MM.1S (cell line): Measurements from ENCODE around the gene NDUFAF2.

Experiments used
- CTCF ChIP-seq: fragments of 300-600 bp; sonication (generic); IDR thresholded peaks from 2 replicates; pipeline ENCODE4 v1.5.1; 2016; ENCODE audit warnings: antibody characterized with exemption, low read length, mixed read lengths
- EZH2 ChIP-seq: fragments of 300-600 bp; sonication (generic); optimal IDR thresholded peaks from 2 replicates; pipeline ENCODE3; 2017; ENCODE audit warnings: low read depth, mild to moderate bottlenecking, antibody characterized with exemption, low read length, mixed read lengths
- EZH2phosphoT487 ChIP-seq: fragments of 300-600 bp; sonication (generic); IDR thresholded peaks from 2 replicates; pipeline ENCODE4 v1.6.1; 2018; ENCODE audit warnings: antibody characterized with exemption, low read length

DNA sequence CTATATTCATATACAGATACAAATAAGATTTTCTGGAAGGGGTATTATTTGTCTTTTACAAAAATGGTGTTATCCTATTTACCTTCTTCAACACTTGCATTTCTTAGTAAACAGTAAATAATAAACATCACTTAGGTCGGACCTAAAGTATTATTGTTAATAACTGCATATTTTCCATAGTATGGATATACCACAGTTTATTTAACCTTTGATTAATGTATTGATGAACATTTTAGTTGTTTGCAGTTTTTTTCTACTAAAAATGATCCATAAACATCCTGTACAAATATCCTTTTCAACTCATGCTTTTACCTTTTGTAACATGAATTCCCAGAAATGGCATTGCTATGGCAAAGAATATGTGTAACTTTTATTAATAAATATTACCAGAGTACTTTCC lies 83.4 kb downstream of the NDUFAF2 start:
- TF ChIP-seq CTCF (no peak), EZH2phosphoT487 (no peak), EZH2 (no peak)
